Measurements from ENCODE around the gene CRELD2. TPM values are rescaled to one million over a fixed set of nuclear protein-coding genes. Genes with fewer than 3 reads are reported as not detected.
A peak's percentile ranks its signal among the peaks of the same experiment; 100 is the strongest.

The CRELD2 gene
- total and polyA plus RNA-seq, 2 of the 13 experiments (the other 11 are each of a cell fraction or from before 2014, with no cell fraction given), result 17.2 to 44.7 TPM

GRCh38 chr22:49951678-49951985, 33.2 kb downstream of the CRELD2 start (continued):
- no peak for TF ChIP-seq ZNF678 (CRISPR knock-in tag; IDR thresholded peaks at IDR 0.05)

- H3K4me1 ChIP-seq (ENCODE audit: insufficient read depth, low read length), result peaks cover 95% of the 10 kb centered on the region
- WGBS (ENCODE audit: low lambda C conversion rate), result 0% methylated on average over 5 of the region's 24 CpGs
- peak overlapping the region; percentile 68 for H3K27ac ChIP-seq (ENCODE audit: extremely low read length, insufficient read depth, low read length)
- H3K9me3 ChIP-seq (ENCODE audit: low read length), result no peaks in the 10 kb centered on the region
- H3K79me2 ChIP-seq (ENCODE audit: insufficient read depth, low read length), result no peaks in the 10 kb centered on the region
- H3K36me3 ChIP-seq (replicated peaks in 1 of 2; ENCODE audit: control insufficient read depth in 1 of 2, insufficient read depth in 2 of 2, low read length in 2 of 2), result no peaks in the 10 kb centered on the region
- peak overlapping the region; percentile 81 for H3K4me2 ChIP-seq (ENCODE audit: low read depth, low read length)
- ChIA-PET CTCF (ENCODE audit: low intra/inter-chr PET ratio, low total read pairs) (no interaction called here), POLR2A (interaction anchor here (1.1 to 18.6 kb wide), 5 partner anchors 9 to 34 kb away, joined by 3 to 722 read pairs (median 22); partner anchors contain the start of genes ALG12, CRELD2 and PIM3)
- H2AFZ ChIP-seq (ENCODE audit: low read length), result no peak overlapping the region
- BruUV-seq (replicated peaks), result TSS peak; percentile 56
- H3K4me3 ChIP-seq (replicated peaks in 1 of 3; ENCODE audit: insufficient read depth in 1 of 3, low read depth in 2 of 3, low read length in 3 of 3), result peak overlapping the region; percentile 37 to 77 (median 56)
- no peaks in the 10 kb centered on the region for H3K27me3 ChIP-seq (ENCODE audit: control insufficient read depth in 1 of 2, insufficient read depth in 2 of 2, low read length in 2 of 2)
- intact Hi-C loops (cut with micrococcal nuclease; ENCODE audit: unreplicated experiment), result no loop called here
- in situ Hi-C loops (cut with HindIII; ENCODE audit: extremely low pct_ligation_motif_present, low pct_unique_long_range_greater_than_20kb), result no loop called here
- H4K20me1 ChIP-seq (ENCODE audit: insufficient read depth, low read length), result no peaks in the 10 kb centered on the region
- ATAC-seq, result peak; percentile 18
- peak; percentile 81 for DNase-seq (ENCODE audit: low spot score)
- peak; percentile 79 for FAIRE-seq
- H3K9ac ChIP-seq (ENCODE audit: insufficient read depth, low read depth, low read length), result peak overlapping the region; percentile 78
- TF ChIP-seq ZNF136 (CRISPR knock-in tag; IDR thresholded peaks at IDR 0.05; ENCODE audit: low read depth) (no peak), ZNF629 (CRISPR knock-in tag; conservative IDR thresholded peaks at IDR 0.05) (peak; percentile 92), ZSCAN21 (CRISPR knock-in tag; IDR thresholded peaks at IDR 0.05; ENCODE audit: borderline replicate concordance) (peak; percentile 46; the same call in 1 of the 2 replicates), GPBP1L1 (CRISPR knock-in tag; IDR thresholded peaks at IDR 0.05) (no peak), SP5 (CRISPR knock-in tag; IDR thresholded peaks at IDR 0.05; ENCODE audit: borderline replicate concordance, low read depth) (peak; percentile 67), ZNF275 (CRISPR knock-in tag; IDR thresholded peaks at IDR 0.05; ENCODE audit: borderline replicate concordance) (0 out of 2 replicates have a peak, but pooled peaks have one; percentile 46), NR2F6 (IDR thresholded peaks at IDR 0.05) (peak; percentile 66), NR2F6 (CRISPR knock-in tag; IDR thresholded peaks at IDR 0.05) (peak; percentile 59), KDM3A (CRISPR knock-in tag; IDR thresholded peaks at IDR 0.05; ENCODE audit: low read depth) (no peak), TCF12 (IDR thresholded peaks at IDR 0.05) (no peak), TCF12 (CRISPR knock-in tag; IDR thresholded peaks at IDR 0.05) (no peak), CREBL2 (CRISPR knock-in tag; IDR thresholded peaks at IDR 0.05; ENCODE audit: borderline replicate concordance) (no peak), ATF2 (CRISPR knock-in tag; IDR thresholded peaks at IDR 0.05) (peak; percentile 88; the same call in 1 of the 2 replicates), HNRNPL (IDR thresholded peaks at IDR 0.05; ENCODE audit: low read depth, low read length) (no peak), ZNF883 (CRISPR knock-in tag; IDR thresholded peaks at IDR 0.05; ENCODE audit: not compliant biosample characterization) (no peak), MYPOP (CRISPR knock-in tag; IDR thresholded peaks at IDR 0.05) (no peak), SALL1 (CRISPR knock-in tag; IDR thresholded peaks at IDR 0.05) (peak; percentile 75; the same call in 1 of the 2 replicates)
These were observed 33.8 kb downstream of the CRELD2 start for GRCh38 chr22:49951986-49952896.

Measured in HepG2 (cell line).